Stimulated activated CD8-positive, alpha-beta memory T cell treated with anti-CD3 and anti-CD28 coated beads, Interleukin-15, amount 100 ng/mL, for 1 hour (primary cell): ENCODE measurements around the gene RNF5.
"Not testable (repeated sequence)": the region's sequence is repeated elsewhere in the genome, so short reads cannot be mapped to it uniquely, and the experiment has no call there.

Source experiments
- DNase-seq: peaks from one replicate; pipeline ENCODE4 v3.0.0-alpha.2; 2020; ENCODE audit warnings: low read depth

The RNF5 gene

DNA sequence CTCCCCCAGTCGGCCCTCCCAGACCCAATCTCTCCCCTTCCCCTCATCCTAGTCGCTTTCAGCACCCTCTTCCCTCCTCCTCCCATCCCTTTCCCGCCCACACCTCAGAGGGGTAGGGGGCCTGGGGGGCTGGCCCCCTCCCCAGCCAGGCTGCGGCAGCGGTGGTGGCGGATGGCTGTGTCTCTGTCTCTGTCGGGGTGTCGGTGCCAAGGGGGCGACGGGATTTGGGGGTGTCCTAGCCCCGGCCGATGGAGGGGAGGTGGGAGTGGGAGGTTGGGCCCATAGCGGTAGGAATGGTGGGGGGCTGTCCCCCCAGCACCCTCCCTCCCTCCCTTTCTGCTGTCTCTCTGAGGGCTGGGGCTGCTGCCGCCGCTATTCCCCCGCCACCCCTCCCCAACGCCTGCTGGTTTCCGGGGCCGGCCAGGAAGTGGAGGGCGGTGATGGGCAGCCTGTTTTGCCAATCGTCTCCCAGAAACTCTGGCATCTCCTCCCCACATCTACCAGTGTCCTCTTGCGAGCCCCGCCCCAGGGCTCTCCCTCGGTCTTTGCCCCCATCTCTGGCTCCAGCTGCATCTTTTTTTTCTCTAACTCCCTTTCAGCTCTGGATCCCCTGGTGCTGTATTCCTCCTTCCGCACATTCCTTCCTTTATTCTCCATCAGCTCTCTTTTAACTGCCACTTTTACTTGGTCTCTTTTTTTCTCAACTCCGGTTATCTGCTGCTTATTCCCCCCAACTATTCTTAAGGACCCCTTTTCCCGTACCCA, 2.3 kb upstream of the RNF5 start, which contains the start of gene AGPAT1:
TSS of gene AGPAT1 (minus strand) at position 374 of the 765 bp plus-strand sequence. CDS start 4,588 bp downstream, outside the sequence.
- DNase-seq = peak; percentile 93

GRCh38 chr6:32176476-32177182, 1.6 kb upstream of the RNF5 start:
- no peak for DNase-seq

DNA sequence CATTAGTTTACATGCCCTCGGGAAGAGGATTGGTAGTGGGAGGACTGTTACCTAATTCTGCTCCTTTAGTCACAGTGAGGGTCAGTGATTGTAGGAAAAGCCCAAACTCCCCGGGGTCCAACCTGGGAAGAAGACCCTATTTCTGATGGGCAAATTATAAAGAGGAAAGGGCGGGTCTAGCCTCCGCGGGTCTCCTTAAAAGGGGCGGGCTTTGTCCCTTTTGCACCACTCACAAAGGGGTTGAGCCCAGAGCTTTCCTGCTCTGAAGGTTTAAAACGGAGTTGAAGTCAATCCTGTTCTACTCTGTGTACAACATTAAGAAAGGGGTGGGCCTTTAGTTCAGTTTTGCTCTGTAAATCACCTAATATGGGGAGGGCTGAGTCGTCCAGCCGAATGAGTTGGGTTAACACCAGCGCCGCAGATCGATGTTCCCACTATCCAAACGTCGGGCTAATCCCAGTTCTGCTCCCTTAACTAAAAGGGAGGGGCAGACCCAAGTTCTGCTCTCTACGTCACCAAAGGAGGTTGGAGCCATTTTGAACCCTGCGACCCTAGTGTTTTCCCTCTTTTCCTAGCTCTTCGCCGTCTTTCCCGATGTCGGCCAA, 920 bp upstream of the RNF5 start:
- no peak for DNase-seq

- no peak for DNase-seq
Observed at GRCh38 chr6:32178547-32179440, 589 bp downstream of the RNF5 start.

DNA sequence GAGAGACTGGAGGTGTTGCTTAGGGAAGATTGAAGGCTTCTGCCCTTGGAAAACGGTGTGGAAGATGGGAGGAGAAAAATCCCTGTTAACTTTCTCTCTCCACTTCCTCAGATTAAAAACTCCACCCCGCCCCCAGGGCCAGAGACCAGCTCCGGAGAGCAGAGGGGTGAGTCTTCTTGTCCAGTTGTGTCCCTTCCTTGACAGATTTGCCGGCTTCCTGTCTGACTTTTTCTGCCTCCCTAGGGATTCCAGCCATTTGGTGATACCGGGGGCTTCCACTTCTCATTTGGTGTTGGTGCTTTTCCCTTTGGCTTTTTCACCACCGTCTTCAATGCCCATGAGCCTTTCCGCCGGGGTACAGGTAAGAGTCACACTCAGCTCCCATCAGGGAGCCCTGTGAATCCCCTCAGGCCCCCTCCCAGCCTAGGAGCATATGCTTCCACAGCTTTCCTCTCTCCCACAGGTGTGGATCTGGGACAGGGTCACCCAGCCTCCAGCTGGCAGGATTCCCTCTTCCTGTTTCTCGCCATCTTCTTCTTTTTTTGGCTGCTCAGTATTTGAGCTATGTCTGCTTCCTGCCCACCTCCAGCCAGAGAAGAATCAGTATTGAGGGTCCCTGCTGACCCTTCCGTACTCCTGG, 1.7 kb downstream of the RNF5 start:
- no peak for DNase-seq

- no peak for DNase-seq
Observed at GRCh38 chr6:32181148-32181702, 3.0 kb downstream of the RNF5 start.

GRCh38 chr6:32181915-32182529, 3.8 kb downstream of the RNF5 start:
- DNase-seq = no peak

GRCh38 chr6:32182555-32182981, 4.4 kb downstream of the RNF5 start:
- no peak for DNase-seq

DNA sequence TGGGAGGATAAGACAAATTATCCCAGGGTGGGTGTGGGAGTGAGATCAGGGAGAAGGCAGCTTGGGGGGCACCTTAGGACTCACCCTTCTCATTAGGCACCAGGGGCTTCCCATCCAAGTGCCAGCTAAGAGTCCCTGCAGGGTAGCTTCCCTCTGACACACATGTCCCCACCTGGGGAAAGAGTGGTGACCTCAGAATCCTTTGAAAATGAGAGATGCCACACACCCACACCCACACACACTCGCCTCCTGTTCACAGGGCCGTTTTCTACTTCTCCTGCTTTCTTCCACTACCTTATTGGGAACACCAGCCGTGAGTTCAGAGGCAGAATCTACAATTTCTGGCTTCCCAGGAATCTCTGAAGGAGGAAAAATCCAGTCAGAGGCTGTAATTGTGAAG, 4.8 kb downstream of the RNF5 start:
- DNase-seq = no peak

GRCh38 chr6:32183483-32184083, 5.4 kb downstream of the RNF5 start:
- DNase-seq = no peak

- no peak for DNase-seq
Observed at GRCh38 chr6:32184084-32184640, 6.0 kb downstream of the RNF5 start, which contains the start of gene AGER. TSS of gene AGER (minus strand) at chr6:32184253. CDS start at chr6:32184222, 31 bp downstream.

GRCh38 chr6:32185681-32186131, 7.5 kb downstream of the RNF5 start:
- peak; percentile 28 for DNase-seq

- not testable (repeated sequence) for DNase-seq
Observed at GRCh38 chr6:32186151-32186840, 8.1 kb downstream of the RNF5 start.

DNA sequence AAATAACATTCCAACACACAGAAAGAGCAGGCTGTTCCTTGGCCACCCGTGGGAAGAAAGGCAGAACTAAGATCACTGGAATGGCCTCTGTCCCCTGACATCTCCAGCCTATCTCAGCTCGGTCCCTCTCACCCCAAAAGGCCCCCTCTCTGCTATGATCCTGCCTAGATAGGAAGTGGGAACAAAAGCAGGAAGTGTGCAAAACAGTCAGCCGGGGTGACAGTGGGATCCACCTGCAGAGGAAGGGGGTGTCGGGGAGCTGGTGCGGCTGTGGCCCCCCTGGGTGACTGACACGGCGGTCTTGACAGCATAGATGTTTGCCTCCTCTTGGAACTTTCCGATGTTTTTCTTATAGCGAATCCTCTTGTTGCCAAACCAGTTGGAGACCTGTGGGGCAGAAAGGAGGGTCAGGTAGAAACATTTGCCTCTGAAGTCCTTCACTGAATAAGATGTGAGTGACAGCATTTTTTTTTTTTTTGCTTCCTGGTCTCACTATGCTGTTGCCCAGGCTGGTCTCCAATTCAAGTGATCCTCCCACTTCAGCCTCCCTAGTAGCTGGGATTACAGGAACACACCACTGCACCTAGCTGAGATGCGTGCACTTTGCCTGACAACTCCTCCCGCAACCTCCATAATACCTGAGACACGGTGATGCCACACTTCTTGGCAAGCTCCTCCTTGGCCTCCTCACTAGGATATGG, 9.0 kb downstream of the RNF5 start:
- no peak for DNase-seq

DNA sequence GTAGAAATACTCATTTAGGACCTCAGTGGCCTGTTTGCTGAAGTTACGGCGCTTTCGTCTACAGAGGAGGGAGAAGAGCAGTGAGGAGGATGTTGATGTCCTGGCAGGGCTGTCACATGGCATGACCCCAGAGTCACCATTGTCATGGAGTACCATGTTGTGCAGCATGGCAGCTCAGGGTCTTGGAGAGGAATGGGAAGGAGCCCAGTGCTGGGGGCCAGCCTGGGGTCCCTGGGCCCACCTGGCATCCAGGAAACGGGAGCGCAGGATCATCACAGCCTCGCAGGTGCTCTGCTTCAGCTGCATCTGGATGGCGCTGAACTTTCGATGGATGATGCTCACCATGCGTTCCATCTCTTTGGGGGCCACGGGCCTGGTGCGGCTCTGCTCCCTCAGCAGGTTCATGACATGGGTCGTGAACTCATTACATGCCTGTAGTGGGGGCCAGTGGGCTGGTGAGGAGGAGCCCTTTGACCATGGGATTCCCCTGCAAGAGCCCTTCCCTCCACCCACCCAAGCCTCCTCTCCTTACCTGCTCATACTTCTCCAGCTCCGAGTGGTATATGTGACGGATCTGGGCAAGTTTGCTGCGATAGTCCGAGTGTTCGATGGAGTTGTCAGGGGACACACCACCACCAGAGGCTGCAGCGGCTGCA, 9.6 kb downstream of the RNF5 start:
- not testable (repeated sequence) for DNase-seq

DNA sequence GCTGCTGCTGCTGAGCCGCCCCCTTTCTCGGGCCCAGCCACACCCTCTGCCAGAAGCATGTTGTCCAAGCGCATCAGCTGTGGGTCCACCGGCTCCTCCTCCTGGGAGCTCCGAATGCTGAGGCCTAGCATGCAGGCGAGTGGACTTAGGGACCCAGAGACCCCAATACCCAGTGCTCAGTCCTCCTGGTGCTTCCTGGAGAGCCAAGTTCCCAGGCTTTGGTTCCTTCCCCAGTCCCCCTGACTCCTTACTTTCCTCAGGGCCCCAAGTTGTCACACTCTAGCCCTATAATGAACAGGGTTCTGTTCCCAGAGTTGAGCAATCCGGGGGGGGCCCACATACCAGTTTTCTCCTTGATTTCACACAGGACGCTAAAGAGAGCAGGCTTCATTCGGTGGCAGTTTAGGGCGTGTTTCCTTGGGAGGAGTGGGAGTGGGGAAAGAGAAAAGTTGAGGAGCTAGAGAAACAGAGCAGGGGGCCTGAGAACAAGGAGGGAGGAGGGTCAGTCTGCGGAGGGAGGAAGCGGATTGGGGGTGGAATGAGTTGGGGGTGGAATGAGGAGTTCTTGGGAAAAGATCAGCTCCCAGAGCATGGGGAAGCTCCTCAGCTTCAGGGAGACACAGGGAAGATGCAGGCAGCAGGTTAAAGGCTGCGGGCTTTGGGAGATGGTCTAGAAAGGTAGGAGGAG, 10.3 kb downstream of the RNF5 start:
- DNase-seq = no peak

DNA sequence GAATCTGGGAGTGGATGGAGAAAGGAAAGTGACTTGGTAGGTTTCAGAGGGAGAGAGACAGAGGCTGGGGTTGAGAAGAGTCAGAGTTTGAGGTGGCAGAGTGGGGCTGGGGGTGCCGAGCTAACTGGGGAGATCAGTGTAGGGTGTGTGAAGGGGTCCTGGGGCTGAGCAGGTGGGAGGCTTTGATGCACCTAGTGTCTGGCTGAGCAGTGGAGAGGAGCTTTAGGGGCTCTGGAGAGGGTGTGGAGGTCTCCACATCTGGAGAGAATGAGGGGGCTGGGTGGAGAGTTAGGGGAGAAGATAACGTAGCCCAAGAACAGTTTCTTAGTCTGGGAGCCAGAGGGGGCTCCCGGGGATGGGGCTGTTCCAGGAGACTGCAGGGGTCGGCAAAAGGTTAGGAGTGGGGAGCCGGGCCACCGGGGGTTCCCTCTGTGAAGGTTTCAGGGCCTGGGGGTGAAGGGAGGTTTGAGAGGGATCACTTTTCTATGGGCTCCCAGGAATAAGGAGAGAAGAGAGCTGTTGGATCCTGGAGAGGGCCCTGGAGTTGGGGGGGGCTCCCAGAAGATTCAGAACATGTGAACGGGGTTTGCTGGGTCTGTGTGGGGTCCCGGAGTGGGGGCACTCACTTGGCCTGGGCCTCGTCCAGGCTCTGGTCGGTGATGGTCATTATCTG, 11.0 kb downstream of the RNF5 start:
- no peak for DNase-seq
